Body of pancreas (tissue), 4 donors: Measurements from ENCODE around the gene WWOX.

Source experiments
- POLR2A ChIP-seq, 3 donors: fragments of 450-650 bp; IDR thresholded peaks; one replicate each; pipeline ENCODE4 v1.6.1; 2016; ENCODE audit warnings: antibody characterized with exemption in 3 of 3, mild to moderate bottlenecking in 2 of 3
- TF ChIP-seq, protein P1 (sequence below), 7 experiments: fragments of 450-650 bp in 4 of 7; fragments of 200-600 bp in 3 of 7; sonication (generic) in 3 of 7; IDR thresholded peaks; one replicate each; pipeline ENCODE4 v1.5.1; 2016 to 2019; ENCODE audit warnings: antibody characterized with exemption in 7 of 7

DNA sequence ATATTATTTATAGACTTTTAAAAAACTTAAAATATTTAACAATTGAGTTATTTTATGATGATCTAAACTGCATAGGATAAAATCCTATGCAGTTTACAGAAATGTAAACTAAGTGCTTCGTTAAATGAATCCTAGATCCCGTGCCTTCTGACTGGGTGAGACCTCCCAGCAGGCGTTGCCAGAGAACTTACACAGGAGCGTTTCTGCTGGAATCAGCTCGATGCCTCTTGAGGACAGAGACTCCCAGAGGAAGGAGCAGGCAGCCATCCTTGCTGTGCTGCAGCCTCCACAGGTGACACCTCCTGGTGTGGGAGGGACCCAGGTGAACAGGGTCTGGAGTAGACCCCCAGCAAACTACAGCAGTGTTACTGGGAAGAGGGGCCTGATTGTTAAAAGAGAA, 160.4 kb downstream of the WWOX start:
- no peak for TF ChIP-seq POLR2A (IDR thresholded peaks at IDR 0.05)
- TF ChIP-seq, protein P1, sequence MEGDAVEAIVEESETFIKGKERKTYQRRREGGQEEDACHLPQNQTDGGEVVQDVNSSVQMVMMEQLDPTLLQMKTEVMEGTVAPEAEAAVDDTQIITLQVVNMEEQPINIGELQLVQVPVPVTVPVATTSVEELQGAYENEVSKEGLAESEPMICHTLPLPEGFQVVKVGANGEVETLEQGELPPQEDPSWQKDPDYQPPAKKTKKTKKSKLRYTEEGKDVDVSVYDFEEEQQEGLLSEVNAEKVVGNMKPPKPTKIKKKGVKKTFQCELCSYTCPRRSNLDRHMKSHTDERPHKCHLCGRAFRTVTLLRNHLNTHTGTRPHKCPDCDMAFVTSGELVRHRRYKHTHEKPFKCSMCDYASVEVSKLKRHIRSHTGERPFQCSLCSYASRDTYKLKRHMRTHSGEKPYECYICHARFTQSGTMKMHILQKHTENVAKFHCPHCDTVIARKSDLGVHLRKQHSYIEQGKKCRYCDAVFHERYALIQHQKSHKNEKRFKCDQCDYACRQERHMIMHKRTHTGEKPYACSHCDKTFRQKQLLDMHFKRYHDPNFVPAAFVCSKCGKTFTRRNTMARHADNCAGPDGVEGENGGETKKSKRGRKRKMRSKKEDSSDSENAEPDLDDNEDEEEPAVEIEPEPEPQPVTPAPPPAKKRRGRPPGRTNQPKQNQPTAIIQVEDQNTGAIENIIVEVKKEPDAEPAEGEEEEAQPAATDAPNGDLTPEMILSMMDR (IDR thresholded peaks at IDR 0.05), result no peak
